Measurements from ENCODE around the gene SEC24C. TPM values are rescaled to one million over a fixed set of nuclear protein-coding genes. Genes with fewer than 3 reads are reported as not detected.

Gene SEC24C
- total RNA-seq, 1 experiment from 2014 or later, result 74.9 TPM

GRCh38 chr10:73817826-73818225 is 73.7 kb downstream of the SEC24C start:
- no peak overlapping the region for H3K4me3 ChIP-seq (ENCODE audit: low read depth, low read length, poor library complexity, severe bottlenecking)

GRCh38 chr10:73818402-73818801 is 74.2 kb downstream of the SEC24C start:
- BruUV-seq (replicated peaks), result no TSS peak
- TF ChIP-seq CTCF (conservative IDR thresholded peaks at IDR 0.05; ENCODE audit: low read depth, low read length) (no peak), EZH2 (IDR thresholded peaks at IDR 0.05; ENCODE audit: borderline replicate concordance, low read depth, low read length, poor library complexity, severe bottlenecking) (no peak)
- Histone ChIP-seq H3K27me3 (replicated peaks; ENCODE audit: insufficient read depth, low read depth, low read length, poor library complexity) (no peaks in the 10 kb centered on the region), H3K36me3 (ENCODE audit: insufficient read depth, low read length, poor library complexity, severe bottlenecking) (peaks cover 5% of the 10 kb centered on the region), H3K4me3 (ENCODE audit: low read depth, low read length, poor library complexity, severe bottlenecking) (no peak overlapping the region), H3K4me1 (ENCODE audit: insufficient read depth, low read length, poor library complexity, severe bottlenecking) (no peaks in the 10 kb centered on the region), H3K9me3 (ENCODE audit: low read depth, low read length, poor library complexity, severe bottlenecking) (no peaks in the 10 kb centered on the region), H3K27ac (ENCODE audit: low read depth, low read length, poor library complexity, severe bottlenecking) (no peak overlapping the region)
- ChIA-PET POLR2A (ENCODE audit: low non-redundant PET) (no interaction called here), CTCF (interaction anchor here (0.5 kb wide), 1 partner anchor 234 kb away, joined by 7 read pairs; no protein-coding TSS in a partner anchor)
- no peak for DNase-seq (ENCODE audit: low spot score)
- intact Hi-C loops (cut with micrococcal nuclease; ENCODE audit: unreplicated experiment), result no loop called here

More at GRCh38 chr10:73817826-73818225, 73.7 kb downstream of the SEC24C start:
- BruUV-seq (replicated peaks), result no TSS peak
- no peak for DNase-seq (ENCODE audit: low spot score)
- no peaks in the 10 kb centered on the region for H3K9me3 ChIP-seq (ENCODE audit: low read depth, low read length, poor library complexity, severe bottlenecking)
- H3K27ac ChIP-seq (ENCODE audit: low read depth, low read length, poor library complexity, severe bottlenecking), result no peak overlapping the region
- H3K4me1 ChIP-seq (ENCODE audit: insufficient read depth, low read length, poor library complexity, severe bottlenecking), result no peaks in the 10 kb centered on the region
- POLR2A ChIA-PET (ENCODE audit: low non-redundant PET), result no interaction called here
- CTCF ChIA-PET, result interaction anchor here (0.5 kb wide), 1 partner anchor 234 kb away, joined by 7 read pairs; no protein-coding TSS in a partner anchor
- H3K36me3 ChIP-seq (ENCODE audit: insufficient read depth, low read length, poor library complexity, severe bottlenecking), result peaks cover 5% of the 10 kb centered on the region
- TF ChIP-seq EZH2 (IDR thresholded peaks at IDR 0.05; ENCODE audit: borderline replicate concordance, low read depth, low read length, poor library complexity, severe bottlenecking), result no peak
- no peak for TF ChIP-seq CTCF (conservative IDR thresholded peaks at IDR 0.05; ENCODE audit: low read depth, low read length)
- H3K27me3 ChIP-seq (replicated peaks; ENCODE audit: insufficient read depth, low read depth, low read length, poor library complexity), result no peaks in the 10 kb centered on the region
- intact Hi-C loops (cut with micrococcal nuclease; ENCODE audit: unreplicated experiment), result no loop called here

GRCh38 chr10:73819081-73819480 is 74.9 kb downstream of the SEC24C start:
- ChIA-PET POLR2A (ENCODE audit: low non-redundant PET) (no interaction called here), CTCF (no interaction called here)
- H3K4me1 ChIP-seq (ENCODE audit: insufficient read depth, low read length, poor library complexity, severe bottlenecking), result no peaks in the 10 kb centered on the region
- no peak overlapping the region for H3K4me3 ChIP-seq (ENCODE audit: low read depth, low read length, poor library complexity, severe bottlenecking)
- no peak overlapping the region for H3K27ac ChIP-seq (ENCODE audit: low read depth, low read length, poor library complexity, severe bottlenecking)
- H3K9me3 ChIP-seq (ENCODE audit: low read depth, low read length, poor library complexity, severe bottlenecking), result no peaks in the 10 kb centered on the region
- BruUV-seq (replicated peaks), result no TSS peak
- no peak for DNase-seq (ENCODE audit: low spot score)
- H3K27me3 ChIP-seq (replicated peaks; ENCODE audit: insufficient read depth, low read depth, low read length, poor library complexity), result no peaks in the 10 kb centered on the region
- peaks cover 6% of the 10 kb centered on the region for H3K36me3 ChIP-seq (ENCODE audit: insufficient read depth, low read length, poor library complexity, severe bottlenecking)
- intact Hi-C loops (cut with micrococcal nuclease; ENCODE audit: unreplicated experiment), result no loop called here
- no peak for TF ChIP-seq EZH2 (IDR thresholded peaks at IDR 0.05; ENCODE audit: borderline replicate concordance, low read depth, low read length, poor library complexity, severe bottlenecking)
- TF ChIP-seq CTCF (conservative IDR thresholded peaks at IDR 0.05; ENCODE audit: low read depth, low read length), result no peak
